Measurements from ENCODE around the gene EXOC1L.

Gene EXOC1L

DNA sequence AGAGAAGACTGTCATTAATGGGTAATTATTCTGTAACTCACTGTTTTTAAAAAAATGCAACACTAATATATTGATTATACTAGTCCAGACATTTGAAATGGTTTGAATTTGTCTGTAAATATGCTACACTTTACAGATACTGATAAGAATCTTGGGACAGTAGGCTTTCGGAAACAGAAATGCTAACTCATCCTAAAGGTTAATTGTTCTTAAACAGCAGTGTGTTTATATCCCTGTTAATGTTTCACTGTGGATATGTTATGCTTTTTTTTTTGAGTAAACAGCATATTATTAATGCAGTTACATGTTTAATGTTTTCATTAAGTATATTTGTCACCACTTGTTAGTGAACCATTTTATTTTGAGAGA is 65.2 kb downstream of the EXOC1L start:
- no peak for DNase-seq
- Mint-ChIP-seq H3K9me3 (peaks cover 6% of the 10 kb centered on the region), H3K27me3 (ENCODE audit: low read depth, poor library complexity) (no peaks in the 10 kb centered on the region), H3K27ac (no peak overlapping the region), H3K4me1 (peaks cover 4% of the 10 kb centered on the region), H3K4me3 (no peak overlapping the region), H3K36me3 (ENCODE audit: low read depth) (peaks cover 35% of the 10 kb centered on the region)
- TF ChIP-seq, protein P1, sequence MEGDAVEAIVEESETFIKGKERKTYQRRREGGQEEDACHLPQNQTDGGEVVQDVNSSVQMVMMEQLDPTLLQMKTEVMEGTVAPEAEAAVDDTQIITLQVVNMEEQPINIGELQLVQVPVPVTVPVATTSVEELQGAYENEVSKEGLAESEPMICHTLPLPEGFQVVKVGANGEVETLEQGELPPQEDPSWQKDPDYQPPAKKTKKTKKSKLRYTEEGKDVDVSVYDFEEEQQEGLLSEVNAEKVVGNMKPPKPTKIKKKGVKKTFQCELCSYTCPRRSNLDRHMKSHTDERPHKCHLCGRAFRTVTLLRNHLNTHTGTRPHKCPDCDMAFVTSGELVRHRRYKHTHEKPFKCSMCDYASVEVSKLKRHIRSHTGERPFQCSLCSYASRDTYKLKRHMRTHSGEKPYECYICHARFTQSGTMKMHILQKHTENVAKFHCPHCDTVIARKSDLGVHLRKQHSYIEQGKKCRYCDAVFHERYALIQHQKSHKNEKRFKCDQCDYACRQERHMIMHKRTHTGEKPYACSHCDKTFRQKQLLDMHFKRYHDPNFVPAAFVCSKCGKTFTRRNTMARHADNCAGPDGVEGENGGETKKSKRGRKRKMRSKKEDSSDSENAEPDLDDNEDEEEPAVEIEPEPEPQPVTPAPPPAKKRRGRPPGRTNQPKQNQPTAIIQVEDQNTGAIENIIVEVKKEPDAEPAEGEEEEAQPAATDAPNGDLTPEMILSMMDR (IDR thresholded peaks at IDR 0.05), result no peak
